AG04450 (cell line): Measurements from ENCODE around the gene DNAJC9. TPM values are rescaled to one million over a fixed set of nuclear protein-coding genes. Genes with fewer than 3 reads are reported as not detected.

Experiments used
- CTCF ChIA-PET: fragments of 300-600, 350-600 bp; formaldehyde crosslinking; extraction: SDS; loops from one replicate; lab custom pipeline; 2022; ENCODE audit warnings: antibody characterized with exemption, inconsistent platforms; lab: Charles Lee
- POLR2A ChIA-PET: fragments of 350-600 bp; formaldehyde crosslinking; extraction: SDS; loops from one replicate; lab custom pipeline; 2021; ENCODE audit warnings: antibody characterized with exemption, inconsistent platforms; lab: Yijun Ruan, JAX
- DNase-seq: peaks from one replicate; pipeline ENCODE4 v3.0.0-alpha.2; 2011; ENCODE audit warnings: low read depth, low spot score
- H3K27ac ChIP-seq: one replicate; pipeline ENCODE4 v1.5.1; 2012; ENCODE audit warnings: low read depth, low read length, control low read depth
- H3K27me3 ChIP-seq: one replicate; pipeline ENCODE4 v1.6.0; 2012; ENCODE audit warnings: low read length; ENCODE audit not compliant: control insufficient read depth, insufficient read depth
- H3K4me3 ChIP-seq: 2 replicates; pipeline ENCODE4 v1.5.1; 2011; ENCODE audit warnings: mild to moderate bottlenecking, low read depth, low read length, control low read depth
- H3K9me3 ChIP-seq: 2 replicates; pipeline ENCODE4 v1.5.1; 2012; ENCODE audit warnings: low read length; ENCODE audit not compliant: control insufficient read depth, insufficient read depth
- CTCF ChIP-seq: IDR thresholded peaks from 2 replicates; pipeline ENCODE4 v1.5.1; 2011; ENCODE audit warnings: low read depth, low read length, control low read depth, inconsistent platforms
- polyA minus RNA-seq: library from RNA; depleted of rRNA, polyadenylated mRNA; stranded (reverse); fragments of >200 nt; gene quantifications from 2 replicates; pipeline ENCODE4 v1.2.3, GENCODE V29; 2011; rRNA and poly(A)+ RNA removed
- polyA plus RNA-seq: library from polyadenylated mRNA; depleted of rRNA; stranded (reverse); fragments of >200 nt; gene quantifications from 2 replicates; pipeline ENCODE4 v1.2.3, GENCODE V29; 2011; rRNA removed

Gene DNAJC9, protein sequence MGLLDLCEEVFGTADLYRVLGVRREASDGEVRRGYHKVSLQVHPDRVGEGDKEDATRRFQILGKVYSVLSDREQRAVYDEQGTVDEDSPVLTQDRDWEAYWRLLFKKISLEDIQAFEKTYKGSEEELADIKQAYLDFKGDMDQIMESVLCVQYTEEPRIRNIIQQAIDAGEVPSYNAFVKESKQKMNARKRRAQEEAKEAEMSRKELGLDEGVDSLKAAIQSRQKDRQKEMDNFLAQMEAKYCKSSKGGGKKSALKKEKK
- polyA plus RNA-seq (13.1 and 18.7 TPM in 2 replicates), polyA minus RNA-seq (9.3 and 10.3 TPM in 2 replicates)

DNA sequence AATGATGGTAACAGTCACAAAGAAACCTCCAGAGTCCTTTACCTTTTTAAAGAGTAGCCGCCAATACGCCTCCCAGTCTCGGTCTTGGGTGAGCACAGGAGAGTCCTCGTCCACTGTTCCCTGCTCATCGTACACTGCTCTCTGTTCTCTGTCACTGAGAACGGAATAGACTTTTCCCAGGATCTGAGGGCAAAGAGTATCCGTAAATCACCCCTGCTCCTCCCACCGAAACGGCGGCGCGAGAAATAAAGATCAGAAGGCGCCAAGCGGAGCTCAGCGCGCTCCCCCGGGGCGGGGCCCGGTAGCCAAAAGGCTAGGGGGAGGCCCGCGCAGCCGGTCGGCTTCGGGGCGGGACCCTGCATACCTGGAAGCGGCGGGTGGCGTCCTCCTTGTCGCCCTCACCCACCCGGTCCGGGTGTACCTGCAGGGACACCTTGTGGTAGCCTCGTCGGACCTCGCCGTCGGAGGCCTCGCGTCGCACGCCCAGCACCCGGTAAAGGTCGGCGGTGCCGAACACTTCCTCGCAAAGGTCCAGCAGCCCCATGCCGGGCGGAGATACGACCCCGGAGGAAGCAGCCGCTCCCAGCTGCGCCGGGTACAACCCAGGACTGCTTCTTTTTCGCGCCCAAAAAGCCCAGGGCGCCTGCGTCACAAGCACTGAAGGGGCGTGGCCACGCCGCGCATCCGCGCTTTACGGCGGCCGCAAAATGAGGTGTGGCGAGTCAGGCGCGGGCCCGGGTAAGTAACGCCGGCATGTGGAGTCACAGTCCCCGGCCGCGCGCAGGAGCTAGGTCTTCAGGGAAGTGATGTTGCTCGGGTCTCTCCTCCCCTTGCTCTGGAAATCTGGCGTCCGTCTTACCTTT is at the start of gene DNAJC9:
DNAJC9 (minus strand) TSS at position 610 of the 863 bp plus-strand sequence; CDS start at position 544, 66 bp downstream.
- peak within 1 kb of the TSS; percentile 77 for H3K27ac ChIP-seq
- peak within 1 kb of the TSS; percentile 92 for H3K4me3 ChIP-seq
- POLR2A ChIA-PET: interaction anchor here (0.6 to 1.5 kb wide), 5 partner anchors 8 to 237 kb away, joined by 3 to 6 read pairs (median 5); partner anchors contain the start of gene ANXA7
- peak; percentile 81 for DNase-seq
- H3K27me3 ChIP-seq: no peaks in the 10 kb centered on the region
- CTCF ChIA-PET: no interaction called here
- TF ChIP-seq CTCF: no peak
- no peaks in the 10 kb centered on the region; the same call in 1 of the 2 replicates for H3K9me3 ChIP-seq

DNA sequence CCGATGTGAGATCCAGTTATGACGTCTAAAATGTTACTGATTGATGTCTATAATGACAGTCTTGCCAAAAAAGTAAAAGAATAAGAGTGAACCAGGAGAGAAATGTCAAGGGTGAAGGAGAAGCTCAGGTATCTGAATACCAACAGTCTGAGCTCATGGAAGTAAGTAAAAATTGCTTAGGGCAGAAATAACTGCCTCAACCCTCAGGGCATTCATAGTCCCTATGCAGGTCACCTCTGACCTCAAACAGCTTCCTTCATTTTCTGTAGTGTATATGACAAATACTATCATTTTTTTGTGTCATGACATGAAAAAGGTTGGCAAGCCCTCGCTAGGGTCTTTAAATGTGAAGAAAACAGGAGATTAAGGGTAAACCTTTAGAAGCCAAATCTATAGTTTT is 46.4 kb upstream of the DNAJC9 start:
- ChIA-PET POLR2A (no interaction called here), CTCF (no interaction called here)
- Histone ChIP-seq H3K27ac (no peak overlapping the region), H3K9me3 (no peaks in the 10 kb centered on the region), H3K4me3 (no peak overlapping the region), H3K27me3 (no peaks in the 10 kb centered on the region)
- TF ChIP-seq CTCF: no peak
- DNase-seq: no peak

DNA sequence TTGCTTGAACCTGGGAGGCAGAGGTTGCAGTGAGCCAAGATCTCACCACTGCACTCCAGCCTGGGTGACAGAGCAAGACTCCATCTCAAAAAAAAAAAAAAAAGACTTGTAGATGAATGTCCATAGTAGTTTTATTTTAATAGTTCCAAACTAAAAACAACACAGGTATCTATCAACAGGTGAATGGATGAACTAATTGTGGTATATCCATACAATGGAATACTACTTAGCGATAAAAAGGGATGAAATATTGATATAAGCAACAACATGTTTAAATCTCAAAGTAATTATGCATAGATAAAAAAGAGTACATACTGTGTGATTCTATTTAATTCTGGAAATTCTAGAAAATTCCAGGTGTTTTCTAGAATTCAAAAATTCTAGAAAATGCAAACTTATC is 42.9 kb upstream of the DNAJC9 start:
- H3K27ac ChIP-seq: no peak overlapping the region
- DNase-seq: no peak
- ChIA-PET POLR2A (no interaction called here), CTCF (no interaction called here)
- TF ChIP-seq CTCF: no peak
- no peak overlapping the region for H3K4me3 ChIP-seq
- no peaks in the 10 kb centered on the region for H3K9me3 ChIP-seq
- H3K27me3 ChIP-seq: no peaks in the 10 kb centered on the region

DNA sequence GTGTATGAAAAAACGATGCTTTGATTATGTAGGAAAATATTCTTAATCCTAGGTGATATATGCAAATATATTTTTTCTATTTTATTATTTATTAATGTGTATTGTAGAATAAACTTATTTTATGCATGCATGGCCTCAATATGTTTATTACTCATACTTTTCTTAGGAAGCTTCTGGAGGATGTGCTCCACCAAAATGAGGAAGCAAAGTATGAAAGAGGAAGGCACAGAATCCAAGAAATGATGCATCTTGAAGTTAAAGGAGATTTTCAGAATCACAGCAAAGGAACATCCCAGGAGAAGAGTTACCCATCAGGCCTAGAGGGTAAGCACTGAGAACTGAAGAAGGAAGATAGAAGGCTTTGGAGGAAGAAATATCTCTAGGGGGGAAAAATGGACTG is 40.4 kb upstream of the DNAJC9 start:
- ChIA-PET POLR2A (no interaction called here), CTCF (no interaction called here)
- no peaks in the 10 kb centered on the region for H3K9me3 ChIP-seq
- peaks cover 4% of the 10 kb centered on the region for H3K27me3 ChIP-seq
- DNase-seq: no peak
- H3K27ac ChIP-seq: no peak overlapping the region
- no peak overlapping the region for H3K4me3 ChIP-seq
- no peak for TF ChIP-seq CTCF

DNA sequence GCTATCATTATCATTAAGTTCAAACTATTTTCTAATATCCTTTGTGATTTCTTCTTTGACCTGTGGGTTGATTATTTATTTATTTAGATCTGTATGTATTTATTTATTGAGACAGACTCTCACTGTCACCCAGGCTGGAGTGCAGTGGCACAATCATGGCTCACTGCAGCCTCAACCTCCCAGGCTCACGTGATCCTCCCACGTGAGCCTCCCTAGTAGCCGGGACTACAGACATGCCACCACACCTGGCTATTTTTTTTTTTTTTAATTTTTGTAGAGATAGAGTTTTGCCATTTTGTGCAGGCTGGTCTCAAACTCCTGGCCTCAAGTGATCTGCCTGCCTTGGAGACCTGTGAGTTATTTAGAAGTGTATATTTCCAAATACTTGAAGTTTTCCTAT is 34.0 kb upstream of the DNAJC9 start:
- no peaks in the 10 kb centered on the region for H3K9me3 ChIP-seq
- peaks cover 9% of the 10 kb centered on the region for H3K27me3 ChIP-seq
- ChIA-PET CTCF (no interaction called here), POLR2A (no interaction called here)
- no peak for TF ChIP-seq CTCF
- no peak for DNase-seq
- H3K4me3 ChIP-seq: no peak overlapping the region
- no peak overlapping the region for H3K27ac ChIP-seq
